Measurements from ENCODE around the gene CCDC121.

- TF ChIP-seq CTCF (IDR thresholded peaks at IDR 0.05) = no peak
- TF ChIP-seq POLR2A (IDR thresholded peaks at IDR 0.05) = peak; percentile 8 to 57
Observed at GRCh38 chr2:27582695-27583389, 46.0 kb downstream of the CCDC121 start, which contains the start of gene ZNF512.

Data from uterus (tissue), 2 donors.